GM10248 (cell line): ENCODE results near the gene SLC52A3.

Source experiments
- CTCF ChIA-PET: fragments of 300-600 bp; sonication (Branson Sonifier 250); formaldehyde crosslinking; extraction: SDS; loops from one replicate; lab custom pipeline; 2021; ENCODE audit warnings: antibody characterized with exemption; lab: Yijun Ruan, JAX
- POLR2A ChIA-PET: fragments of 350-650 bp; sonication (Branson Sonifier 250); formaldehyde crosslinking; extraction: SDS; loops from one replicate; lab custom pipeline; 2020; ENCODE audit warnings: antibody characterized with exemption; lab: Yijun Ruan, JAX
- DNase-seq: peaks from one replicate; pipeline ENCODE4 v3.0.0; 2012; ENCODE audit errors: extremely low spot score
- CTCF ChIP-seq: IDR thresholded peaks from 2 replicates; pipeline ENCODE4 v1.5.1; 2012; ENCODE audit warnings: mild to moderate bottlenecking, low read depth; ENCODE audit errors: extremely low read depth, missing control alignments, control extremely low read depth

The SLC52A3 gene

GRCh38 chr20:717271-717670 lies 51.0 kb downstream of the SLC52A3 start:
- ChIA-PET POLR2A (no interaction called here), CTCF (interaction anchor here (1.1 to 1.3 kb wide), 3 partner anchors 9 to 11 kb away, joined by 3 to 4 read pairs (median 4); no protein-coding TSS in a partner anchor)
- DNase-seq, result no peak
- no peak for TF ChIP-seq CTCF

DNA sequence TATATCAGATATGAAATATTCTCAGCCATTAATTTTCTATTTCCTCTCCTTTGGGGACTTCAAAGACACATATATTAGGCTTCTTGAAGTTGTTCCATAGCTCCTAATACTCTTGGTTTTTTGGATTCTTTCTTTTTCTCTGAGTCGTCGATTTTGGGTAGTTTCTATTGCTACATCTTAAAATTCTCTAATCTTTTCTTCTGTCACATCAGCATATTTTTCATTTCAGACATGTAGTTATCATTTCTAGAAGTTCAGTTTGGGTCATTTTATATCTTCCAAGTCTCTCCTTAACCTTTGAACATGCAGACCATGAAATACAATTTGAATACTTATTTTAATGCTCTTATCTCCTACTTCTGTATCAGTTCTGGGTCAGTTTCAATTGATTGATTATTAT lies 53.8 kb downstream of the SLC52A3 start:
- POLR2A ChIA-PET, result no interaction called here
- CTCF ChIA-PET, result no interaction called here
- TF ChIP-seq CTCF, result no peak
- DNase-seq, result no peak

DNA sequence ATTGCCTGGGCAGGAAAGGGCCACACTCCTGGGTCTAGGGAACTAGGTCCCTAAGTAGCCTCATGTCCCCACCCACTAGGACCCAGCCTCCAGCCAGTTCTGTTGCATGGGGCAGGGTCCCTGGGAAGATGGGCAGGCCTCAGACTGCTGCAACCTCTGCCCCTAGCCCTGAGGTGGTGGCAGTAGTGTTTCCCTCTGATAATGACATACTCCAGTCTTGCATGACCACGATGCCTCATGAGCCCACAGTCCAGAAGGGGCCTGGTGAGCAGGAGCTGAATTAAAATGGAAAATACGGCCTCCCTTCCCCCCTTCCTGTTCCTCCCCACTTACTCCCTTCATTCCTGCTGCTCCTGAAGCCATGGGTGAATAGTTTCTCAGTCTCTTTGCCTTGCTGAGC lies 56.7 kb downstream of the SLC52A3 start:
- TF ChIP-seq CTCF, result no peak
- CTCF ChIA-PET, result no interaction called here
- POLR2A ChIA-PET, result no interaction called here
- DNase-seq, result no peak

DNA sequence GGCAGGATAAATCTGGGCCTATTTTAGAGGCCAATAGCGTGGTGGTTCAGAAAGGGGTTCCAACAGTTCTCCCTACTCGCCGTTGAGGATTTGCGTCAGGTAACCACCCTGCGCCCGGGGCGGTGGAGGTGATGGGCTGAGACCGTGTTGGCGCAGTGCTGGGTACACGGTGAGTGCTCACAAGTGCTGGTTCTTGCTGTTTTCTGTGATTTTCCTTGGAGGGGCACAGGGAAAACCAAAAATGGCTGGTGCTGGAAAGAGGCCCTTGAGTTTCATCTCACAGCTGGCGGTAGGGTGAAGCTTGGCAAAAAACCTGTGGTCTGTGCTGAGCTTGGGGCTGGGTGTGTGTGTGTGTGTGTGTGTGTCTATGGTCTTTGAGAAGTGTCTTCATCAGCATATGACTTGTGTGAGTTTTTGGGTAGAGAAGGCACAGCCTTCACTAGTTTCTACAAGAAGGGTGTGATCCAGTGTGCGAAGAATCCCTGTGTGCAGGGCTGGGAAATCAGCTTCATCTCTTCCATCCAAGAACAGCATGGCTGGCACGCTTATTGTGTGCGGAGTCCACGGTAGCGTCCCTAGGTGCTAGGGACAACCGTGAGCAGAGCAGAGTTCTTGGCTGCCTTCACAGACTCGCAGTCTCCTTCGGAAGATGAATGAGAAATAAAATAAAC lies 57.4 kb downstream of the SLC52A3 start:
- POLR2A ChIA-PET, result no interaction called here
- no peak for TF ChIP-seq CTCF
- DNase-seq, result no peak
- CTCF ChIA-PET, result no interaction called here
